OCI-LY7 (cell line): ENCODE measurements around the gene SCAND1. TPM values are rescaled to one million over a fixed set of nuclear protein-coding genes. Genes with fewer than 3 reads are reported as not detected.
A peak's percentile ranks its signal among the peaks of the same experiment; 100 is the strongest.

Experiments
- Bru-seq: library from RNA; stranded (reverse); fragments of 400-500 nt; gene quantifications from one replicate; lab custom pipeline; 2021; lab: Mats Ljungman, UMichigan
- BruChase-seq, 2 experiments: library from RNA; stranded (reverse); fragments of 400-500 nt; gene quantifications; one replicate each; lab custom pipeline; 2021; lab: Mats Ljungman, UMichigan
- BruUV-seq: library from RNA; stranded (reverse); fragments of 400-500 nt; replicated peaks from 2 replicates; lab custom pipeline; 2021; lab: Mats Ljungman, UMichigan
- CTCF ChIA-PET: fragments of 300-600 bp; sonication (Branson Sonifier 250); formaldehyde crosslinking; loops from one replicate; lab custom pipeline; 2022; ENCODE audit warnings: antibody characterized with exemption; ENCODE audit not compliant: unreplicated experiment; lab: Charles Lee
- POLR2A ChIA-PET: fragments of 300-600 bp; sonication (Branson Sonifier 250); formaldehyde crosslinking; loops from one replicate; lab custom pipeline; 2022; ENCODE audit warnings: antibody characterized with exemption; lab: Charles Lee
- DNase-seq: peaks from one replicate; pipeline ENCODE4 v3.0.0-alpha.2; 2015; ENCODE audit warnings: low spot score
- H2AFZ ChIP-seq: fragments of 200-600 bp; sonication (generic), shearing (Covaris generic); 2 replicates; pipeline ENCODE4 v1.6.1; 2014; ENCODE audit warnings: mild to moderate bottlenecking, antibody characterized with exemption, low read length, moderate library complexity
- H3K27ac ChIP-seq: fragments of 200-600 bp; sonication (generic); 2 replicates; pipeline ENCODE4 v1.5.1; 2014; ENCODE audit warnings: mixed run types, low read depth, mild to moderate bottlenecking, moderate library complexity, low read length, inconsistent platforms; ENCODE audit not compliant: poor library complexity, severe bottlenecking
- H3K36me3 ChIP-seq: fragments of 200-600 bp; sonication (generic); 2 replicates; pipeline ENCODE4 v1.6.1; 2014; ENCODE audit warnings: mild to moderate bottlenecking, antibody characterized with exemption, low read length, moderate library complexity, mixed read lengths; ENCODE audit not compliant: insufficient read depth
- H3K4me1 ChIP-seq: fragments of 200-600 bp; sonication (generic); 2 replicates; pipeline ENCODE4 v1.5.1; 2014; ENCODE audit warnings: mild to moderate bottlenecking, low read length; ENCODE audit not compliant: insufficient read depth, poor library complexity, severe bottlenecking
- H3K4me2 ChIP-seq: fragments of 200-600 bp; sonication (generic); 2 replicates; pipeline ENCODE4 v1.6.1; 2014; ENCODE audit warnings: mild to moderate bottlenecking, low read length
- H3K4me3 ChIP-seq: fragments of 200-600 bp; sonication (generic); 2 replicates; pipeline ENCODE4 v1.5.1; 2014; ENCODE audit warnings: mild to moderate bottlenecking, low read depth, low read length; ENCODE audit not compliant: poor library complexity, severe bottlenecking
- H3K79me2 ChIP-seq: fragments of 200-600 bp; sonication (generic); 2 replicates; pipeline ENCODE4 v1.6.1; 2016; ENCODE audit warnings: low read depth, mild to moderate bottlenecking, low read length, moderate library complexity, mixed read lengths; ENCODE audit not compliant: insufficient read depth
- H3K9me2 ChIP-seq: fragments of 200-600 bp; sonication (generic); 2 replicates; pipeline ENCODE4 v1.6.1; 2016; ENCODE audit warnings: mild to moderate bottlenecking, low read length, mixed read lengths; ENCODE audit not compliant: insufficient read depth
- H3K9me3 ChIP-seq: fragments of 200-600 bp; sonication (generic); 2 replicates; pipeline ENCODE4 v1.6.1; 2014; ENCODE audit warnings: mild to moderate bottlenecking, mixed run types, low read length, mixed read lengths
- H4K20me1 ChIP-seq: fragments of 200-600 bp; sonication (generic); 2 replicates; pipeline ENCODE4 v1.6.1; 2014; ENCODE audit warnings: mild to moderate bottlenecking, antibody characterized with exemption, low read length, moderate library complexity, mixed read lengths; ENCODE audit not compliant: insufficient read depth
- CTCF ChIP-seq: fragments of 200-600 bp; sonication (generic); conservative IDR thresholded peaks from 2 replicates; pipeline ENCODE4 v1.5.1; 2014; ENCODE audit warnings: mild to moderate bottlenecking, antibody characterized with exemption, low read length, moderate library complexity, mixed read lengths
- EZH2phosphoT487 ChIP-seq: fragments of 200-600 bp; sonication (generic); IDR thresholded peaks from 2 replicates; pipeline ENCODE4 v1.6.1; 2018; ENCODE audit warnings: low read depth, borderline replicate concordance, mild to moderate bottlenecking, mixed run types, antibody characterized with exemption, low read length, moderate library complexity, mixed read lengths
- intact Hi-C: fragments of 100-400 bp; cut with micrococcal nuclease; formaldehyde crosslinking; loops from one replicate; pipeline ENCODE4 v1.10.0; 2022; ENCODE audit not compliant: unreplicated experiment
- long read RNA-seq: library from polyadenylated mRNA; stranded (forward); transcript quantifications from one replicate; pipeline ENCODE4 v2.0.0, GENCODE V29; 2022
- total RNA-seq, 2 experiments: library from RNA; depleted of rRNA in 1 of 2; stranded (reverse); fragments of >200 nt in 1 of 2; shearing (Covaris generic) in 1 of 2; gene quantifications; 2 replicates each; pipeline ENCODE4 v1.2.3, GENCODE V29; 2014 to 2022

The SCAND1 gene
- total RNA-seq (2014; rRNA removed; shearing (Covaris generic)) (62.5 and 97.6 TPM in 2 replicates), total RNA-seq (2022) (63.5 and 75.6 TPM in 2 replicates), Bru-seq, nascent RNA (percentile 54 among the genes with signal in this experiment), BruChase-seq, experiment 1, labeled RNA remaining after a 6-hour chase (percentile 49 among the genes with signal in this experiment), BruChase-seq, experiment 2, labeled RNA remaining after a 2-hour chase (percentile 50 among the genes with signal in this experiment)
- long read RNA-seq, transcript SCAND1-201 (2 exons, 902 nt), result major isoform, 34 of 106 reads
- long read RNA-seq, partial matches to known transcripts, result 72 of 106 reads
- long read RNA-seq, other reads (novel, unspliced or antisense), result 0 of 106 reads

- Histone ChIP-seq H3K9me3 (no peaks in the 10 kb centered on the region), H4K20me1 (peaks cover 9% of the 10 kb centered on the region; the same call in 1 of the 2 replicates), H3K4me1 (peaks cover 16% of the 10 kb centered on the region), H3K36me3 (peaks cover 24% of the 10 kb centered on the region), H3K79me2 (peaks cover 35% of the 10 kb centered on the region), H3K27ac (peak within 1 kb of the TSS; percentile 97), H3K4me3 (peak within 1 kb of the TSS; percentile 84), H3K9me2 (no peaks in the 10 kb centered on the region), H3K4me2 (peak within 1 kb of the TSS; percentile 93), H2AFZ (peak within 1 kb of the TSS; percentile 91)
- TF ChIP-seq EZH2phosphoT487 (no peak), CTCF (peak; percentile 96)
- DNase-seq, result peak; percentile 100
- POLR2A ChIA-PET, result interaction anchor here (0.6 to 2.6 kb wide), 17 partner anchors 11 to 1286 kb away, joined by 3 to 22 read pairs (median 4); partner anchors contain the start of genes RBM39 and SPAG4
- CTCF ChIA-PET, result interaction anchor here (0.5 to 1.4 kb wide), 5 partner anchors 9 to 499 kb away, joined by 3 to 16 read pairs (median 4); partner anchors contain the start of gene CEP250
- intact Hi-C loops, result loop anchor here (1.0 to 5.0 kb wide), 3 partner anchors 96 to 212 kb away; partner anchors contain the start of gene RBM39
- BruUV-seq, result no TSS peak
Measured at GRCh38 chr20:35954200-35954906, at the start of gene SCAND1. SCAND1 (minus strand) TSS chr20:35954502; CDS start chr20:35954284, 218 bp downstream.

- H2AFZ ChIP-seq, result no peak overlapping the region
- BruUV-seq, result no TSS peak
- POLR2A ChIA-PET, result interaction anchor here (0.5 kb wide), 1 partner anchor 154 kb away, joined by 3 read pairs; no protein-coding TSS in a partner anchor
Measured at GRCh38 chr20:36004045-36004444, 49.7 kb upstream of the SCAND1 start.

More at GRCh38 chr20:36004045-36004444, 49.7 kb upstream of the SCAND1 start:
- CTCF ChIA-PET, result interaction anchor here (0.9 kb wide), 1 partner anchor 139 kb away, joined by 3 read pairs; no protein-coding TSS in a partner anchor
- peaks cover 10% of the 10 kb centered on the region; the same call in 1 of the 2 replicates for H3K9me3 ChIP-seq
- no peak overlapping the region for H3K27ac ChIP-seq
- no peaks in the 10 kb centered on the region for H4K20me1 ChIP-seq
- H3K9me2 ChIP-seq, result no peaks in the 10 kb centered on the region
- H3K4me3 ChIP-seq, result no peak overlapping the region
- no peaks in the 10 kb centered on the region for H3K4me1 ChIP-seq
- H3K79me2 ChIP-seq, result no peaks in the 10 kb centered on the region
- no peak overlapping the region for H3K4me2 ChIP-seq
- TF ChIP-seq EZH2phosphoT487, result no peak
- no peak for TF ChIP-seq CTCF
- H3K36me3 ChIP-seq, result no peaks in the 10 kb centered on the region
- DNase-seq, result no peak
- intact Hi-C loops, result no loop called here
